Measurements from ENCODE around the gene NEK6. TPM values are rescaled to one million over a fixed set of nuclear protein-coding genes. Genes with fewer than 3 reads are reported as not detected.

NEK6 gene
- total RNA-seq, 6 donors from 2014 or later = 33.8 to 144 (median 59.7) TPM

DNA sequence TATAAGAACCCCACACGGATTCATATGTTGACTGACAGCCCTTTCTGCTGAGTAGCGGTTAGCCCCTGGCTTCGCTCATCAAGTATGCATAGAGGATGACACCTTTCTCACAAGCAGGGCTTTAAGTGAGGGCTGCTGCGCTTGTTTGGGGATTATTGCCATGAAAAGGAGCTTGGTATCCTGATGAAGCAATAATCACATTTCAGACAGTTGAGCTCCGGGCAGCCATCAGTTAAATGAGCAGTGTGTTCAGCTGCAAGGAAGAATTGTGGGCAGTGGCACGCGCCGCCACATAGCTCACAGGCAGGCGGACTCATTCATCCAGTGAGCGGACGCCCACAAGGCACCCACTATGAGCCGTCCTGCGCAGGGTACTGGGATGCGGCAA lies 77.6 kb downstream of the NEK6 start:
- peaks cover 0 to 72% (median 46%) of the 10 kb centered on the region in 4 donors for H3K36me3 ChIP-seq

GRCh38 chr9:124337562-124337961 lies 79.8 kb downstream of the NEK6 start:
- WGBS, 2 donors = 94 to 99% methylated on average over 5 of the region's 5 CpGs
- no peak overlapping the region for H3K4me3 ChIP-seq
- no peaks in the 10 kb centered on the region for H3K9me3 ChIP-seq
- no peak overlapping the region for H3K27ac ChIP-seq
- H3K36me3 ChIP-seq = peaks cover 0 to 69% (median 44%) of the 10 kb centered on the region in 4 donors
- no peak for DNase-seq
- H3K27me3 ChIP-seq = no peaks in the 10 kb centered on the region
- H3K4me1 ChIP-seq = peaks cover 0 to 10% (median 5%) of the 10 kb centered on the region in 4 donors
- ATAC-seq (ENCODE audit: low FRiP score in 2 of 2) = no peak
- TF ChIP-seq POLR2A (IDR thresholded peaks at IDR 0.05) = no peak
- TF ChIP-seq CTCF (IDR thresholded peaks at IDR 0.05) = no peak

More for the DNA sequence above, 77.6 kb downstream of the NEK6 start:
- DNase-seq (peak in 1 of 2 donors; percentile 24), ATAC-seq (ENCODE audit: low FRiP score in 2 of 2) (no peak)
- TF ChIP-seq CTCF (IDR thresholded peaks at IDR 0.05) = no peak
- no peak for TF ChIP-seq POLR2AphosphoS5 (IDR thresholded peaks at IDR 0.05)
- no peak for TF ChIP-seq EP300 (IDR thresholded peaks at IDR 0.05)
- no peak for TF ChIP-seq POLR2A (IDR thresholded peaks at IDR 0.05)
- no peaks in the 10 kb centered on the region for H3K4me1 ChIP-seq
- WGBS, 2 donors = 88 to 89% methylated on average over 13 to 14 of the region's 14 CpGs
- H3K27ac ChIP-seq = no peak overlapping the region
- H3K4me3 ChIP-seq = no peak overlapping the region
- no peaks in the 10 kb centered on the region for H3K27me3 ChIP-seq
- no peaks in the 10 kb centered on the region for H3K9me3 ChIP-seq

DNA sequence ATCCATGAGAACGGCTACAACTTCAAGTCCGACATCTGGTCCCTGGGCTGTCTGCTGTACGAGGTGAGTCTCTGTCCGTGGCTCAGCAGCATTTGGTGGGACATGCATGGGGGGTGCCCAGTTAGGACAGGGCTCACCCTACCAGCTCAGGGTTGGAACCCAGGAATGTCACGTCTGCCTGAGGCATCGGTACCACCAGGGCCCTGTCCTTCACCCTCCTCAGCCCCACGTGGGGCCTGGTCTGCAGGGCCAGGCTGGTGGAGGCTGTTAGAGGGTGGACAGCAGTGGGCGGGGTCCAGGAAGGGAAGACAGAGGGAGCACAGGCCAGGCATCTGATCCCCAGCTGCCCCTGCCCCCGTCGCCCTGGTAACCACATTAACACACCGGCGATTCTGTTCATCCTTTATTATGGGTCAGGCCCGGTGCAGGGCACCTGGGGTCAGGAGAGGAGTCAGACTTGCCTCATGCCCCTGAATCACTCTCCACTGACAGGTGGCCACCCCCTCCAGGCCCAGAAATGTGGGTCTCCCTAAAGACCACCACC lies 81.9 kb downstream of the NEK6 start:
- peaks cover 3 to 20% (median 6%) of the 10 kb centered on the region in 4 donors for H3K4me1 ChIP-seq
- peaks cover 0 to 68% (median 39%) of the 10 kb centered on the region in 4 donors for H3K36me3 ChIP-seq
- TF ChIP-seq CTCF (IDR thresholded peaks at IDR 0.05) = no peak
- TF ChIP-seq EP300 (IDR thresholded peaks at IDR 0.05) = no peak
- no peak for TF ChIP-seq POLR2A (IDR thresholded peaks at IDR 0.05)
- no peak for TF ChIP-seq POLR2AphosphoS5 (IDR thresholded peaks at IDR 0.05)
- H3K9me3 ChIP-seq = no peaks in the 10 kb centered on the region
- no peak overlapping the region for H3K4me3 ChIP-seq
- DNase-seq (no peak), ATAC-seq (ENCODE audit: low FRiP score in 2 of 2) (no peak)
- 75 to 94% methylated on average over 9 to 12 of the region's 13 CpGs for WGBS, 2 donors
- no peaks in the 10 kb centered on the region for H3K27me3 ChIP-seq
- H3K27ac ChIP-seq = no peak overlapping the region

DNA sequence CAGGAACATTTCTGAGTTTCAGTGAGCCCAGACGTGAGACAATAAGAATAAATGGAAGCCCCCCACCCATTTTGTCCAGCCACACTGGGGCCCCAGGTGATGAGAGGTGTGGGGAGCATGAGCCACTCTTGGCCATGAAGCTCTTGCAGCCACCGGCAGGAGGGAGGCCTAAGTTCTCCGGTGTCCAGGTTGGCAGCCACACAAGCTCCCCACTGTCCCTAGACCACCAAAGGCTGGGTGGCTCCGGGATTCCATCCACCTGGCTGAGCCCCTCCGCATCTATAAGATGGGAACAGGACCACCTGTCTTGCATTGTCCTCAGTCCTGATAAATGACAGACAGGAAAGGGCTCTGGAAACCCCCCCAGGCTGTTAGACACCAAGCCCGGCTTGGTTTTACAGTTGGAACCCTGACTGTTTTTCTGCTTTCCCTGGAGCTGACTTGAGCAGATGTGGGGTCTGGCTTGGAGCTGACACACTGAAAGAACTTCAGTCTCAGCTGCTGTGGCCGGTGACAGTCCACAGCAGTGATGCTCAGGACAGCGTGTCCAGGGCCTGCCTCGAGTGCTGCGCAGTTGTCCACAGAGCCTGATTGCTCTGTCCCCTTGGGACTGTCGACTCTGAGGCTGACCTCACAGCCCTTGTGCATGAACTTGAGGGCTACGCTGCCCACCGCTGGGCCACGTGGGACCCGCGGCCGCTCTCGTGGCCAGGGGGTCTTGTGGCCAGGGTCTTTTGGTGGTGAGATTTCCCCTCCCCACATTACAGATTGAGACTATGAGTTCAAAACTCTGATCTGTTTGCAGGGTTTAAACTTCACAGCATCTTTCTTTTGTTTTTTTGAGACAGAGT lies 82.7 kb downstream of the NEK6 start:
- DNase-seq (peak in 1 of 2 donors; percentile 39), ATAC-seq (ENCODE audit: low FRiP score in 2 of 2) (no peak)
- H3K4me1 ChIP-seq = peaks cover 3 to 20% (median 6%) of the 10 kb centered on the region in 4 donors
- H3K27me3 ChIP-seq = no peaks in the 10 kb centered on the region
- H3K9me3 ChIP-seq = no peaks in the 10 kb centered on the region
- TF ChIP-seq CTCF (IDR thresholded peaks at IDR 0.05) (no peak), POLR2AphosphoS5 (IDR thresholded peaks at IDR 0.05) (peak in 1 of 2 donors; percentile 24), POLR2A (IDR thresholded peaks at IDR 0.05) (no peak), EP300 (IDR thresholded peaks at IDR 0.05) (no peak)
- no peak overlapping the region for H3K27ac ChIP-seq
- peaks cover 0 to 69% (median 41%) of the 10 kb centered on the region in 4 donors for H3K36me3 ChIP-seq
- WGBS, 2 donors = 84 to 87% methylated on average over 10 to 16 of the region's 18 CpGs
- no peak overlapping the region for H3K4me3 ChIP-seq

Data from upper lobe of left lung (tissue), 6 donors.